HepG2 (cell line): ENCODE data around the gene IQGAP2. TPM values are rescaled to one million over a fixed set of nuclear protein-coding genes. Genes with fewer than 3 reads are reported as not detected.

Source experiments
- CREM ChIP-seq, 2 experiments: sonication (generic) in 1 of 2; formaldehyde crosslinking in 1 of 2; IDR thresholded peaks; 2 replicates each; pipeline versions ENCODE4 v1.4.0 to v1.6.1; 2016 to 2020; ENCODE audit warnings: antibody characterized with exemption in 1 of 2, mild to moderate bottlenecking in 1 of 2, missing genetic modification reagents in 1 of 2
- FOXP1 ChIP-seq, 2 experiments: fragments of 450-650 bp in 1 of 2; IDR thresholded peaks; 2 replicates each; pipeline ENCODE4 v1.6.1; 2017 to 2018; ENCODE audit warnings: antibody characterized with exemption in 1 of 2
- HNF4A ChIP-seq: sonication (generic); formaldehyde crosslinking; IDR thresholded peaks from 2 replicates; pipeline ENCODE4 v1.4.0; 2020; ENCODE audit warnings: missing genetic modification reagents
- MAFK ChIP-seq, 2 experiments: IDR thresholded peaks in 1 of 2; conservative IDR thresholded peaks in 1 of 2; 2 replicates each; pipeline ENCODE4 v1.6.1; 2011; ENCODE audit warnings: improper control_type of control experiment in 2 of 2, low read length in 2 of 2
- PBX3 ChIP-seq: sonication (generic); formaldehyde crosslinking; IDR thresholded peaks from 2 replicates; pipeline ENCODE4 v1.8.1; 2023; ENCODE audit warnings: missing genetic modification reagents, inconsistent platforms, borderline replicate concordance
- SP4 ChIP-seq: sonication (generic); formaldehyde crosslinking; IDR thresholded peaks from 2 replicates; pipeline ENCODE4 v1.8.1; 2023; ENCODE audit warnings: mild to moderate bottlenecking, missing genetic modification reagents
- SP5 ChIP-seq: IDR thresholded peaks from 2 replicates; pipeline ENCODE4 v1.6.1; 2016; ENCODE audit warnings: low read depth, borderline replicate concordance
- ZNF296 ChIP-seq: sonication (generic); formaldehyde crosslinking; conservative IDR thresholded peaks from 2 replicates; pipeline ENCODE4 v1.5.0; 2020; ENCODE audit warnings: mild to moderate bottlenecking, missing genetic modification reagents
- ZNF414 ChIP-seq: sonication (generic); formaldehyde crosslinking; IDR thresholded peaks from 2 replicates; pipeline ENCODE4 v1.5.0; 2020; ENCODE audit warnings: missing genetic modification reagents
- ZNF567 ChIP-seq: sonication (generic); formaldehyde crosslinking; IDR thresholded peaks from 2 replicates; pipeline ENCODE4 v1.8.1; 2023; ENCODE audit warnings: mild to moderate bottlenecking, missing genetic modification reagents, borderline replicate concordance
- ZNF614 ChIP-seq: IDR thresholded peaks from 2 replicates; pipeline ENCODE4 v1.6.1; 2018; ENCODE audit warnings: missing biosample characterization, missing genetic modification reagents, inconsistent platforms, borderline replicate concordance
- ZNF670 ChIP-seq: sonication (generic); formaldehyde crosslinking; IDR thresholded peaks from 2 replicates; pipeline ENCODE4 v1.8.0; 2022; ENCODE audit warnings: mild to moderate bottlenecking, missing genetic modification reagents, borderline replicate concordance
- ZNF703 ChIP-seq: sonication (generic); formaldehyde crosslinking; IDR thresholded peaks from 2 replicates; pipeline ENCODE4 v1.5.1; 2020; ENCODE audit warnings: missing genetic modification reagents, mild to moderate bottlenecking, moderate library complexity, borderline replicate concordance
- polyA plus RNA-seq, 8 experiments: library from polyadenylated mRNA; depleted of rRNA in 3 of 8; stranded (reverse) in 7 of 8; unstranded in 1 of 8; fragments of >200 nt; fragmentation: Illumina TruSeq in 4 of 8; extraction: Trizol in 4 of 8; gene quantifications; 2 replicates each; pipeline versions ENCODE4 v1.2.1 to v1.2.3, GENCODE V29; 2011 to 2016; ENCODE audit warnings: low read depth in 4 of 8, missing spikeins in 1 of 8, mixed read lengths in 1 of 8; ENCODE audit not compliant: insufficient read depth in 1 of 8
- total RNA-seq, 5 experiments: library from RNA; depleted of rRNA; stranded (reverse); fragments of >200 nt; fragmentation: Illumina TruSeq; extraction: Trizol; gene quantifications; 2 replicates each; pipeline ENCODE4 v1.2.3, GENCODE V29; 2016; ENCODE audit warnings: low read depth in 1 of 5
- TF ChIP-seq, protein P1 (sequence below): sonication (generic); formaldehyde crosslinking; IDR thresholded peaks from 2 replicates; pipeline ENCODE4 v1.4.0; 2020; ENCODE audit warnings: missing genetic modification reagents
- TF ChIP-seq, protein P2 (sequence below): sonication (generic); formaldehyde crosslinking; IDR thresholded peaks from 2 replicates; pipeline ENCODE4 v1.5.0; 2020; ENCODE audit warnings: mild to moderate bottlenecking, missing genetic modification reagents, borderline replicate concordance

Gene IQGAP2
- total and polyA plus RNA-seq, 2 of the 13 experiments (the other 11 are each of a cell fraction or from before 2014, with no cell fraction given), result 35.2 to 83.3 TPM

DNA sequence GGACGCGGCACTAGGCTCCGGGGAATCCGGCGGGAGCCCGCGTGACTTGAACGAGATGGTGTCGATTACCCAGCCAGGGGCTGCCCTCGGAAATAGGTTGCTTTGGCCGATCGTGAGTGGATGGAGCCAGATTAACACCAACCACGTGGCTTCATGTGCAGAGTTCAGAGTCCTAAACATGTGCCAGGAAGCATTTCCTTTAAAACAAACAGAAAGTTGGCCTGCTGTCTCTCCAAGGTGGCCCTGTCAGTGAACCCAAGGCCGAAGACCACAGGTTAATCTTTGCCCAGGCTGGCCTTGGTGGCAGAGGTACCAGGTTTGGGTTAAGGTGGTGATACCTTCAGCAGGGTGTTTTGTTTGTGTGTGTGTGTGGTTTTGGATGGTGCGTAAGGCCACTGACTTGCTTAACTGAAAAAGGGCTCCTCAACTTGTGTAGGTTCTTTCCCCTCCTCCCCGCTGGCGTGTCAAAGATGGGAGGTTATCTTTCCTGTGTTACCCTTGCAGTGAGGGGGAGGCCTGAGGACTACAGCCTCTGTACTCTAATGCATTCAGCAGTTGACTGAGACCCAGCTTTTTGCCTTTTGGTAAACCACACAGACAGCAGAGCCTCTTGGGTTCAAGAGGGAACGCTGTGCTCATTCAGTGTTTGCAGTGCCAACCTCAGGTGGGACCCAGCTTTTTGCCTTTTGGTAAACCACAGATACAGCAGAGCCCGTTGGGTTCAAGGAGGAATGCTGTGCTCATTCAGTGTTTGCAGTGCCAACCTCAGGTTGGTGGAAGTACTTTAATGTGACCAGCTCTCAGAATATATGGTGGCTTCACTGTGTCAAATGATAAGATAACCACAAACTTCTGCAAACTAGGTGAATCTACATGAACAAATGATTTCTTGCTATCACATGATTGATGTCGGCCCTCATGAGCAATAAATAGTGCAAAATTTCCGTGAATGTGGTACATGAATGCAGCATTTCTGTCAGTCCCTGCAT, 1.4 kb downstream of the IQGAP2 start (continued):
- TF ChIP-seq, protein P1, sequence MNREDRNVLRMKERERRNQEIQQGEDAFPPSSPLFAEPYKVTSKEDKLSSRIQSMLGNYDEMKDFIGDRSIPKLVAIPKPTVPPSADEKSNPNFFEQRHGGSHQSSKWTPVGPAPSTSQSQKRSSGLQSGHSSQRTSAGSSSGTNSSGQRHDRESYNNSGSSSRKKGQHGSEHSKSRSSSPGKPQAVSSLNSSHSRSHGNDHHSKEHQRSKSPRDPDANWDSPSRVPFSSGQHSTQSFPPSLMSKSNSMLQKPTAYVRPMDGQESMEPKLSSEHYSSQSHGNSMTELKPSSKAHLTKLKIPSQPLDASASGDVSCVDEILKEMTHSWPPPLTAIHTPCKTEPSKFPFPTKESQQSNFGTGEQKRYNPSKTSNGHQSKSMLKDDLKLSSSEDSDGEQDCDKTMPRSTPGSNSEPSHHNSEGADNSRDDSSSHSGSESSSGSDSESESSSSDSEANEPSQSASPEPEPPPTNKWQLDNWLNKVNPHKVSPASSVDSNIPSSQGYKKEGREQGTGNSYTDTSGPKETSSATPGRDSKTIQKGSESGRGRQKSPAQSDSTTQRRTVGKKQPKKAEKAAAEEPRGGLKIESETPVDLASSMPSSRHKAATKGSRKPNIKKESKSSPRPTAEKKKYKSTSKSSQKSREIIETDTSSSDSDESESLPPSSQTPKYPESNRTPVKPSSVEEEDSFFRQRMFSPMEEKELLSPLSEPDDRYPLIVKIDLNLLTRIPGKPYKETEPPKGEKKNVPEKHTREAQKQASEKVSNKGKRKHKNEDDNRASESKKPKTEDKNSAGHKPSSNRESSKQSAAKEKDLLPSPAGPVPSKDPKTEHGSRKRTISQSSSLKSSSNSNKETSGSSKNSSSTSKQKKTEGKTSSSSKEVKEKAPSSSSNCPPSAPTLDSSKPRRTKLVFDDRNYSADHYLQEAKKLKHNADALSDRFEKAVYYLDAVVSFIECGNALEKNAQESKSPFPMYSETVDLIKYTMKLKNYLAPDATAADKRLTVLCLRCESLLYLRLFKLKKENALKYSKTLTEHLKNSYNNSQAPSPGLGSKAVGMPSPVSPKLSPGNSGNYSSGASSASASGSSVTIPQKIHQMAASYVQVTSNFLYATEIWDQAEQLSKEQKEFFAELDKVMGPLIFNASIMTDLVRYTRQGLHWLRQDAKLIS, result no peak
- TF ChIP-seq ZNF296 (CRISPR knock-in tag) (0 out of 2 replicates have a peak, but pooled peaks have one; percentile 55), FOXP1 (IDR thresholded peaks at IDR 0.05) (no peak; the same call in 1 of the 2 replicates), FOXP1 (CRISPR knock-in tag; IDR thresholded peaks at IDR 0.05) (peak; percentile 61), ZNF703 (CRISPR knock-in tag) (peak; percentile 72; the same call in 1 of the 2 replicates), ZNF614 (CRISPR knock-in tag) (peak; percentile 76; the same call in 1 of the 2 replicates), ZNF670 (CRISPR knock-in tag) (peak; percentile 74; the same call in 1 of the 2 replicates), HNF4A (CRISPR knock-in tag) (peak; percentile 99), CREM (IDR thresholded peaks at IDR 0.05) (peak; percentile 80), CREM (CRISPR knock-in tag; IDR thresholded peaks at IDR 0.05) (no peak), ZNF414 (CRISPR knock-in tag) (peak; percentile 91; the same call in 1 of the 2 replicates), MAFK (conservative IDR thresholded peaks at IDR 0.05 in 1 of 2, IDR thresholded peaks at IDR 0.05 in 1 of 2; ENCODE audit: low read length in 2 of 2) (no peak), SP4 (CRISPR knock-in tag) (peak; percentile 57; the same call in 1 of the 2 replicates), PBX3 (CRISPR knock-in tag) (no peak), ZNF567 (peak; percentile 41; the same call in 1 of the 2 replicates), SP5 (CRISPR knock-in tag) (peak; percentile 46)
- TF ChIP-seq, protein P2, sequence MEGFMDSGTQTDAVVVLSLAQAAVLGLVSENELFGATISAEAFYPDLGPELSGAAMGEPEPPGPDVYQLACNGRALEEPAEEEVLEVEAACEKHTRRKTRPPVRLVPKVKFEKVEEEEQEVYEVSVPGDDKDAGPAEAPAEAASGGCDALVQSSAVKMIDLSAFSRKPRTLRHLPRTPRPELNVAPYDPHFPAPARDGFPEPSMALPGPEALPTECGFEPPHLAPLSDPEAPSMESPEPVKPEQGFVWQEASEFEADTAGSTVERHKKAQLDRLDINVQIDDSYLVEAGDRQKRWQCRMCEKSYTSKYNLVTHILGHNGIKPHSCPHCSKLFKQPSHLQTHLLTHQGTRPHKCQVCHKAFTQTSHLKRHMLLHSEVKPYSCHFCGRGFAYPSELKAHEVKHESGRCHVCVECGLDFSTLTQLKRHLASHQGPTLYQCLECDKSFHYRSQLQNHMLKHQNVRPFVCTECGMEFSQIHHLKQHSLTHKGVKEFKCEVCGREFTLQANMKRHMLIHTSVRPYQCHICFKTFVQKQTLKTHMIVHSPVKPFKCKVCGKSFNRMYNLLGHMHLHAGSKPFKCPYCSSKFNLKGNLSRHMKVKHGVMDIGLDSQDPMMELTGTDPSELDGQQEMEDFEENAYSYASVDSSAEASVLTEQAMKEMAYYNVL (CRISPR knock-in tag), result peak; percentile 56; the same call in 1 of the 2 replicates
